Measurements from ENCODE around the gene P2RY6. TPM values are rescaled to one million over a fixed set of nuclear protein-coding genes. Genes with fewer than 3 reads are reported as not detected.

P2RY6 gene
- total RNA-seq (2012; rRNA removed) (under 0.01 TPM in 1 of 2 replicates, not detected in the other), polyA plus RNA-seq (2012; rRNA removed) (0.37 and 0.44 TPM in 2 replicates), Bru-seq, nascent RNA (percentile 11 among the genes with signal in this experiment), BruChase-seq, experiment 1, labeled RNA remaining after a 6-hour chase (percentile 12 among the genes with signal in this experiment), BruChase-seq, experiment 2, labeled RNA remaining after a 2-hour chase (percentile 11 among the genes with signal in this experiment)
- 0.67 TPM in 1 of 2 replicates, not detected in the other for polyA plus RNA-seq (2012; cell fraction: cytosol; rRNA removed)
- 0.45 and 1.5 TPM in 2 replicates for polyA plus RNA-seq (2012; cell fraction: nucleus; rRNA removed; ENCODE audit: low replicate concordance)
- long read RNA-seq, result 0 reads

GRCh38 chr11:73271936-73272679 lies at the start of gene P2RY6:
Gene P2RY6, plus strand, starts transcription at chr11:73272338. Its CDS starts 24,181 bp downstream, at chr11:73296519.
- Histone ChIP-seq H3K4me1 (ENCODE audit: control insufficient read depth, insufficient read depth, low read length) (no peaks in the 10 kb centered on the region), H3K9ac (ENCODE audit: low read depth, low read length) (no peak within 1 kb of the TSS), H3K23ac (ENCODE audit: low read depth, low read length) (no peak within 1 kb of the TSS), H3K14ac (replicated peaks; ENCODE audit: low read depth, low read length) (0 out of 2 replicates have a peak within 1 kb of the TSS, but pooled peaks have one; percentile 21), H4K20me1 (ENCODE audit: insufficient read depth, low read length) (no peaks in the 10 kb centered on the region), H3K4me2 (ENCODE audit: low read depth, low read length) (no peak within 1 kb of the TSS), H2BK5ac (ENCODE audit: low read depth, low read length, poor library complexity, severe bottlenecking) (no peak within 1 kb of the TSS), H3K9me3 (ENCODE audit: control insufficient read depth, insufficient read depth, low read length) (no peaks in the 10 kb centered on the region), H3K18ac (ENCODE audit: low read depth, low read length) (no peak within 1 kb of the TSS), H3K4me3 (ENCODE audit: insufficient read depth, low read depth, low read length) (no peak within 1 kb of the TSS), H3K36me3 (ENCODE audit: control insufficient read depth, insufficient read depth, low read length) (no peaks in the 10 kb centered on the region), H2AK9ac (replicated peaks; ENCODE audit: low read depth, low read length, poor library complexity) (peak within 1 kb of the TSS; percentile 22), H2BK15ac (ENCODE audit: low read depth, low read length) (no peak within 1 kb of the TSS; the same call in 2 of the 3 replicates), H3K9me1 (ENCODE audit: insufficient read depth, low read length) (no peaks in the 10 kb centered on the region), H2BK120ac (ENCODE audit: low read depth, low read length) (no peak within 1 kb of the TSS), H2AFZ (replicated peaks; ENCODE audit: low read length, poor library complexity) (peak within 1 kb of the TSS; percentile 41), H2AK5ac (ENCODE audit: low read depth, low read length) (no peak within 1 kb of the TSS), H2BK20ac (ENCODE audit: low read depth, low read length) (no peak within 1 kb of the TSS), H4K5ac (ENCODE audit: low read depth, low read length) (no peak within 1 kb of the TSS), H3K27me3 (ENCODE audit: control insufficient read depth, insufficient read depth, low read length) (peaks cover 47% of the 10 kb centered on the region), H3K27ac (ENCODE audit: insufficient read depth, low read length) (no peak within 1 kb of the TSS), H4K8ac (ENCODE audit: low read depth in 2 of 2, low read length in 2 of 2) (no peak within 1 kb of the TSS), H3K4ac (ENCODE audit: low read depth, low read length) (no peak within 1 kb of the TSS), H3K79me1 (ENCODE audit: low read depth in 1 of 2, low read length in 2 of 2) (no peaks in the 10 kb centered on the region), H3K56ac (ENCODE audit: extremely low read depth, insufficient read depth, low read length) (no peak within 1 kb of the TSS), H4K91ac (ENCODE audit: insufficient read depth, low read depth, low read length) (no peak within 1 kb of the TSS)
- BruUV-seq (replicated peaks), result no TSS peak
- DNase-seq (peak; percentile 60), ATAC-seq (ENCODE audit: low read depth) (peak; percentile 84)
- WGBS, 2 experiments (ENCODE audit: extremely low coverage in 2 of 2, insufficient read length in 1 of 2), result 84% methylated on average over 5 of the region's 17 CpGs; no CpG with 5 or more reads in 1 of the 2 experiments
- dilution Hi-C loops (cut with HindIII; ENCODE audit: low sequenced_read_pairs, unreplicated experiment), result no loop called here
- ChIA-PET CTCF (interaction anchor here (0.6 to 1.3 kb wide), 4 partner anchors 15 to 552 kb away, joined by 3 to 4 read pairs (median 4); no protein-coding TSS in a partner anchor), POLR2A (ENCODE audit: unreplicated experiment) (no interaction called here)
- TF ChIP-seq ELK1 (IDR thresholded peaks at IDR 0.05; ENCODE audit: borderline replicate concordance, low read depth, low read length) (no peak), MAFK (IDR thresholded peaks at IDR 0.05; ENCODE audit: low read depth, low read length) (peak; percentile 28; the same call in 1 of the 2 replicates), MAZ (IDR thresholded peaks at IDR 0.05; ENCODE audit: borderline replicate concordance, low read depth, low read length) (no peak), BHLHE40 (IDR thresholded peaks at IDR 0.05; ENCODE audit: low read depth, low read length) (no peak), USF2 (IDR thresholded peaks at IDR 0.05; ENCODE audit: low read depth, low read length) (no peak), FOS (IDR thresholded peaks at IDR 0.05; ENCODE audit: low read depth, low read length) (0 out of 2 replicates have a peak, but pooled peaks have one; percentile 22), NFE2L2 (IDR thresholded peaks at IDR 0.05; ENCODE audit: low read depth, low read length) (peak; percentile 66; the same call in 1 of the 2 replicates), CTCF (conservative IDR thresholded peaks at IDR 0.05; ENCODE audit: low read depth, low read length) (no peak)
- intact Hi-C loops (cut with micrococcal nuclease), result no loop called here
- in situ Hi-C loops (cut with MboI; ENCODE audit: low sequenced_read_pairs), result no loop called here

Data from IMR-90 (cell line).